ENCODE data around the gene IFITM10. TPM values are rescaled to one million over a fixed set of nuclear protein-coding genes. Genes with fewer than 3 reads are reported as not detected.

The IFITM10 gene
- total and polyA plus RNA-seq, 2 donors (not counting 1 experiment from before 2014, with no cell fraction given): 0.09 to 1.7 TPM

DNA sequence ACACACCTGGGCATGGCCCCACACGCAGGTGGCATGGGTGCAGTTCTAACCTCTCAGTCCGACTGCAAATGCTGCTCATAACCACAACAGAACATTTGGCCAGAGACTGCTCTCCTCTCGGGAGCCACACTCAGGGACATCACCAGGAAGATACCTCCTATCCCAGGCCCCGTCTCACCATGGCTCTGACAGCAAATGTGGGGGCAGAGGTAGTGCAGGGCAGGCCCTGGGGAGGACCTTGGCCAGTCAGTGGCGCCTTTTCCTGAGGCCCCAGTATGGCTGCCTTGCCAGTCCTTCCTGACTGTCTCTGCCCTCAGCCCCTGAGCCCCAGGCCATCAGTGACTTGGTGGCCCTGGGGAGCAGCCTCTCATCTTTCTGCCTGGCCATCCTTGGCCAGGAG is 50.6 kb downstream of the IFITM10 start:
- Histone ChIP-seq H3K4me2 (replicated peaks; ENCODE audit: low read depth, low read length, poor library complexity, severe bottlenecking) (no peak overlapping the region), H3K27me3 (replicated peaks in 1 of 4; ENCODE audit: control extremely low read depth in 1 of 4, control insufficient read depth in 3 of 4, insufficient read depth in 4 of 4, low read length in 3 of 4) (peaks cover 0 to 19% (median 4%) of the 10 kb centered on the region in 4 experiments), H3K9ac (ENCODE audit: low read length) (no peak overlapping the region), H3K9me3 (ENCODE audit: control extremely low read depth in 1 of 3, control insufficient read depth in 2 of 3, insufficient read depth in 1 of 3, low read length in 2 of 3) (peaks cover 0 to 5% (median 0%) of the 10 kb centered on the region in 3 donors), H2AFZ (ENCODE audit: insufficient read depth, low read depth, low read length, poor library complexity, severe bottlenecking) (no peak overlapping the region), H3K27ac (ENCODE audit: low read length in 2 of 2) (no peak overlapping the region), H3K4me3 (ENCODE audit: control extremely low read depth in 1 of 5, extremely low read depth in 1 of 5, insufficient read depth in 1 of 5, low read depth in 2 of 5, low read length in 4 of 5) (no peak overlapping the region), H3K79me2 (ENCODE audit: control insufficient read depth, insufficient read depth, low read length) (no peaks in the 10 kb centered on the region), H3K4me1 (ENCODE audit: control insufficient read depth in 2 of 2, insufficient read depth in 2 of 2, low read length in 2 of 2) (peaks cover 2 to 4% of the 10 kb centered on the region in 2 donors), H4K20me1 (ENCODE audit: control insufficient read depth, insufficient read depth, low read length, poor library complexity, severe bottlenecking) (no peaks in the 10 kb centered on the region), H3K36me3 (replicated peaks in 1 of 2; ENCODE audit: control extremely low read depth in 1 of 2, control insufficient read depth in 1 of 2, extremely low read depth in 1 of 2, insufficient read depth in 2 of 2, low read length in 1 of 2) (no peaks in the 10 kb centered on the region)
- Mint-ChIP-seq H3K4me3 (no peak overlapping the region), H3K27me3 (peaks cover 31% of the 10 kb centered on the region), H3K27ac (no peak overlapping the region), H3K9me3 (ENCODE audit: insufficient read depth) (peaks cover 4% of the 10 kb centered on the region), H3K4me1 (peaks cover 6% of the 10 kb centered on the region)
- WGBS (ENCODE audit: insufficient coverage): 88% methylated on average over 4 of the region's 5 CpGs
- intact Hi-C loops (cut with micrococcal nuclease): no loop called here
- CTCF ChIA-PET: interaction anchor here (3.6 to 4.2 kb wide), 2 partner anchors 133 to 452 kb away, joined by 18 read pairs; no protein-coding TSS in a partner anchor
- TF ChIP-seq EZH2 (IDR thresholded peaks at IDR 0.05; ENCODE audit: borderline replicate concordance, insufficient read depth, low read depth, low read length, poor library complexity, severe bottlenecking): no peak
- TF ChIP-seq, protein P1, sequence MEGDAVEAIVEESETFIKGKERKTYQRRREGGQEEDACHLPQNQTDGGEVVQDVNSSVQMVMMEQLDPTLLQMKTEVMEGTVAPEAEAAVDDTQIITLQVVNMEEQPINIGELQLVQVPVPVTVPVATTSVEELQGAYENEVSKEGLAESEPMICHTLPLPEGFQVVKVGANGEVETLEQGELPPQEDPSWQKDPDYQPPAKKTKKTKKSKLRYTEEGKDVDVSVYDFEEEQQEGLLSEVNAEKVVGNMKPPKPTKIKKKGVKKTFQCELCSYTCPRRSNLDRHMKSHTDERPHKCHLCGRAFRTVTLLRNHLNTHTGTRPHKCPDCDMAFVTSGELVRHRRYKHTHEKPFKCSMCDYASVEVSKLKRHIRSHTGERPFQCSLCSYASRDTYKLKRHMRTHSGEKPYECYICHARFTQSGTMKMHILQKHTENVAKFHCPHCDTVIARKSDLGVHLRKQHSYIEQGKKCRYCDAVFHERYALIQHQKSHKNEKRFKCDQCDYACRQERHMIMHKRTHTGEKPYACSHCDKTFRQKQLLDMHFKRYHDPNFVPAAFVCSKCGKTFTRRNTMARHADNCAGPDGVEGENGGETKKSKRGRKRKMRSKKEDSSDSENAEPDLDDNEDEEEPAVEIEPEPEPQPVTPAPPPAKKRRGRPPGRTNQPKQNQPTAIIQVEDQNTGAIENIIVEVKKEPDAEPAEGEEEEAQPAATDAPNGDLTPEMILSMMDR (IDR thresholded peaks at IDR 0.05): no peak
- DNase-seq (no peak), ATAC-seq (ENCODE audit: low read depth) (no peak)
- POLR2A ChIA-PET: no interaction called here

Measured in B cell (primary cell).